Non-pigmented ciliary epithelial cell (primary cell): ENCODE results near the gene RAP1GAP2.
"Not testable (repeated sequence)": the region's sequence is repeated elsewhere in the genome, so short reads cannot be mapped to it uniquely, and the experiment has no call there.

Source experiments
- DNase-seq: peaks from one replicate; pipeline ENCODE4 v3.0.0-alpha.2; 2010; ENCODE audit warnings: low read depth

Gene RAP1GAP2

GRCh38 chr17:2814481-2815341 lies 18.5 kb downstream of the RAP1GAP2 start:
- DNase-seq, result no peak

DNA sequence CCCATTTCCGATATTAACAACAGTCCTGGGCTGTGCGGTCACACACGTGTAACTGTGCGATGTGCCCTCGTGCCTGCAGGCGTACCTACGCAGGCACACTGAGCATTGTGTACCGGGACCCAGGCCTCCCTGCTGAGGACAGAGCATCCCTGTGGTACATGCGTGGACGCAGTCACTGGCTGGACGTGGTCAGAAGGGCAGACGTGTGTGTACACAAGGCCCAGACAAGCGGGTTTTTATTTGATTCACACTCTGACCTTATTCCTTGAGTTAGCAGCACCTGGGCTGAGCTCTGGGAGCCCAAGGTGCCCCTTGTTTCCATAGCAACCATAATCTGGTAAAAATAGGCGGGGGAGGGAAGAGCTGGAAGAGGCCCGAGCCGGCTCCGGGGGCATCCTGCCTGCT lies 19.5 kb downstream of the RAP1GAP2 start:
- no peak for DNase-seq

- no peak for DNase-seq
Observed at GRCh38 chr17:2816688-2817087, 20.4 kb downstream of the RAP1GAP2 start.

DNA sequence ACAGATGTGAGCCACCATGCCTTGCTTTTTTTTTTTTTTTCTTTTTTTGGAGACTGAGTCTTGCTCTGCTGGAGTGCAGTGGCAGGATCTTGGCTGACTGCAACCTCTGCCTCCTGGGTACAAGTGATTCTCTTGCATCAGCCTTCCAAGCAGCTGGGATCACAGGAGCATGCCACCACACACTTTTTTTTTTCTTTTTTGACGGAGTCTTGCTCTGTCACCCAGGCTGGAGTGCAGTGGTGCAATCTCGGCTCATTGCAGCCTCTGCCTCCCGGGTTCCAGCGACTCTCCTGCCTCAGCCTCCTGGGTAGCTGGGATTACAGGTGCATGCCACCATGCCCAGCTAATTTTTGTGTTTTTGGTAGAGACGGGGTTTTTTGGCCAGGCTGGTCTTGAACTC lies 23.1 kb downstream of the RAP1GAP2 start:
- not testable (repeated sequence) for DNase-seq

DNA sequence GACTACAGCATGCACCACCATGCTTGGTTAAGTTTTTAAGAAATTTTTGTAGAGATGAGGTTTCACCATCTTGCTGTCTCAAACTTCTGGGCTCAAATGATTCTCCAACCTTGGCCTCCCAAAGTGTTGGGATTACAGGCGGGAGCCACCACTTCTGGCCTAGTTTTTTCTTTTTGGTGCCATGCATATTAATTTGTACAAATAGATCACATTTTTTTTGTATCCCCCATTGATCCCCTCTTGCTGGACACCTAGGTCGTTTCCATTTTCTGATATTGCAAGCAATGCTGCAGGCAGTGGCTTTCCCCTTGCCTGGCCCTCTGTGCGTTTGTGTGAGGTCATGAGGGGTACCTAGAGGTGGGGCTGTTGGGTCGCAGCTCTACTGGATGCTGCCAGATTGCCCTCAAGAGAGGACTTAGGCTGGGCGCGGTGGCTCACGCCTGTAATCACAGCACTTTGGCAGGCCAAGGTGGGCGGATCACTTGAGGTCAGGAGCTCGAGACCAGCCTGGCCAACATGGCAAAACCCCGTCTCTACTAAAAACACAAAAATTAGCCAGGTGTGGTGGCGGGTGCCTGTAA lies 23.8 kb downstream of the RAP1GAP2 start:
- no peak for DNase-seq

- no peak for DNase-seq
Observed at GRCh38 chr17:2821868-2822267, 25.6 kb downstream of the RAP1GAP2 start.

DNA sequence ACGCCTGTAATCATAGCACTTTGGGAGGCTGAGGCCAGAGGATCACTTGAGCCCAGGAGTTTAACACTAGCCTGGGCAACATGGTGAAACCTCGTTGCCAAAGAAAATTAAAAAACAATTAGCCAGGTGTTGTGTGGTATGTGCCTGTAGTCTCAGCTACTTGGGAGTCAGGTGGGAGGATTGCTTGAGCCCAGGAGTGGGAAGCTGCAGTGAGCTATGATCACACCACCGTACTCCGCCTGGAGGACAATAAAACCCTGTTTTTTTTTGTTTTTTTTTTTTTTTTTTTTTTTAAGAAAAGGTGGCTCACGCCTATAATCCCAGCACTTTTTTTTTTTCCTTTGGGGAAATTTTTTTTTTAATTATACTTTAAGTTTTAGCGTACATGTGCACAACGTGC lies 26.1 kb downstream of the RAP1GAP2 start:
- no peak for DNase-seq

- no peak for DNase-seq
Observed at GRCh38 chr17:2825253-2825970, 29.2 kb downstream of the RAP1GAP2 start.

- no peak for DNase-seq
Observed at GRCh38 chr17:2828397-2829038, 32.3 kb downstream of the RAP1GAP2 start.

DNA sequence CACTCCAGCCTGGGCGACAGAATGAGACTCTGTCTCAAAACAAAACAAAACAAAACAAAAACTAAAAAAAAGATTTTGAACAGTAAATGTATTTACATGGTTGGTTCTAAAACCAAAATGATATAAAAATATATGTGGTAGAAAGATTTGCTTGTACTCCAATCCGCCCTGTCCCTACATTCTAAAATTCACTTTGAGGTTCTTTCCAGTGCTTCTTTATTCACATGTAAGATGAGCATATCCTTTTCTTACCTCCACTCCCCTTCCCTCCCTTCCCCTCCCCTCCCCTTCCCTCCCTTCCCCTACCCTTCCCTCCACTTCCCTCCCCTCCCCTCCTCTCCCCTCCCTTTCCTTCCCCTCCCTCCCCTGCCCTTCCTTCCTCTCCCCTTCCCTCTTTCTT lies 34.4 kb downstream of the RAP1GAP2 start:
- no peak for DNase-seq

GRCh38 chr17:2835780-2836179 lies 39.5 kb downstream of the RAP1GAP2 start:
- no peak for DNase-seq

GRCh38 chr17:2837147-2837561 lies 40.9 kb downstream of the RAP1GAP2 start:
- DNase-seq, result no peak

GRCh38 chr17:2841606-2842005 lies 45.4 kb downstream of the RAP1GAP2 start:
- no peak for DNase-seq

GRCh38 chr17:2842464-2842863 lies 46.2 kb downstream of the RAP1GAP2 start:
- DNase-seq, result no peak

DNA sequence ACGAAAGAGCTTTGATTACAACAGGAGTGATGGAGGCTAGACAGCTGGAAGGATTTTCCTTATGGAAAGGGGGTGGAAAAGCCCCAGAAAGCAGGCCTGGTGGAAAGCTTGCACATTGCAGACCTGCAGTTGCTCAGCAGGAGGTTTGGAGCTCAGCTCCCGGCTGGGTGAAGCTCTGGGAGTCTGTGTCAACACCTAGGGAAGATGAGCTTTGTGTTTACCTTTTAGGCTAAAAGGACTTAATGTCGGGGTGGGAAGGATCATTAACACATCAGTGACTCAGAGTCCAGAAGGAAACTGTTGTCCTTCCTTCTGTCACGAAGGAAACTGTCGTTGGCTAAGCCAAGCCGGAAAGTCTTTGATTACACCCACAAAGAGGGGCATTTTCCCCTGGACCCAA lies 48.2 kb downstream of the RAP1GAP2 start:
- DNase-seq, result no peak

DNA sequence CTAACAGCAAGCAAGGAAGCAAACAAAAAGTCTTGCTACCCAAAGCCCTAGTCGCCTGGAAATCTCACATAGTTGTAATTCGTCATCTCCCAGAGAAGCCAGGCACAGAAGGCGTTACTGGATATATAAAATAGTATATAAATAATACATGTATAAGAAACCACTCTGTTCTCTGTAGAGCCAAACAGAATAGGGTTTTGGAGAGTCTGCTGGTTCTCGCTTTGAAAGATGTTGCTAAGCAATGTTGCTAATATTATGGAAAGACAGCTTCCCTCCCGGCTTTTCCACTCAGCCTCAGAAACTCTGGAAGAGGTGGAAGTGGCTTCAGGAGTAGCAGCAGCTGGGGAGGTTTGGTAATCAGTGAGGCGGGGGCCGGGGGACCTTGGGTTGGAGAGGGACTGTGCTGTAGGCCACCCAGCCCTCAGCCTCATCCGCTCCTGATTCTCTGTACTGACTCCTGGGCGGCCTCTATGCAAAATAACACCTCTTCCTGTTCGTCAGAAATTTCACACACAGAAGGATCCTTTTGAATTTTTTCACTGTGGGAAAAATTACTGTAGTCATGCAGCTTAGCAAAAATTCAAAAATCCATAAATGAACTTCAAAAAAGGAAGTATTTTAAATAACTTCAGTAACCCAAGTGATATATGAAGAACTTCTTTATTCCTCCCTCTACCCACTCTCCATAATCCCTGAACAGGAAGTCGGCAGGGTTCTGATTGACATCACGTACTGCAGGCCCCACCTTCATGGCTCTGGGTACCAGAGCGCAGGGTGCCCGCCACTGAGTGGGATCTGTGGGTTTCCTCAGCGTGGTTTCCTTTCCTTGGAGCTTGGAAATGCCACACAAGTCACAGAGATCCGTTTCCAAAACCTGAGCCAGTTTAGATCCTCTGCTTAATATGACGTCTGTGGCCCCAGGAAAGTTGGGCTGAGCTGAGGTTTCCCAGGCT lies 51.4 kb downstream of the RAP1GAP2 start:
- no peak for DNase-seq

GRCh38 chr17:2849327-2849670 lies 53.1 kb downstream of the RAP1GAP2 start:
- no peak for DNase-seq

GRCh38 chr17:2850991-2851390 lies 54.8 kb downstream of the RAP1GAP2 start:
- no peak for DNase-seq

- DNase-seq, result no peak
Observed at GRCh38 chr17:2851615-2852014, 55.4 kb downstream of the RAP1GAP2 start.

DNA sequence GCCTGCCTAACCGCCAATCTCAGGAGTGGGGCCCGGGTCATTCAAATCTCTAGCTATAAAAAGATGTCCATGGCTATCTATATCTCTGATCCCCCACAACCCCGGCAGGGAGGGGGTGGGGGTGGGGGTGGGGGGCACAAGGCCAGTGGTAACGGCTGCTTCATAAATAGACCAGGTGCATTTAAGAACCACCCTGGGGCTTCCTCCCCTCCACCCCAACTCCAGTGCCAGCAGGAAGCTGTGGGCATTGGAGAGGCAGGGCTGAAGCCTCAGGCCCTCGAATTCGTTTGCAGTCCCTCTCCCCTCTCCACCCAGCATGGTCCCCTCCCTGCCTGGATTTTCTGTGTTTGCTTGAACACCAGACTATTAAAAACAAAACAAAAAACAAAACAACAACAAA lies 56.0 kb downstream of the RAP1GAP2 start:
- DNase-seq, result no peak

GRCh38 chr17:2852729-2853282 lies 56.6 kb downstream of the RAP1GAP2 start:
- no peak for DNase-seq
